NCI-H1436 treated with DMSO at 0.1 percent for 48 hours (cell line): Measurements from ENCODE around the gene PPP1R14D.

Source experiments
- DNase-seq: peaks from one replicate; lab custom pipeline; 2025; lab: John Stamatoyannopoulos, UW

PPP1R14D gene

GRCh38 chr15:40782609-40783227, 45.8 kb downstream of the PPP1R14D start:
- no peak for DNase-seq

- DNase-seq = no peak
Observed at GRCh38 chr15:40776537-40777141, 51.9 kb downstream of the PPP1R14D start.

GRCh38 chr15:40775740-40776536, 52.6 kb downstream of the PPP1R14D start:
- DNase-seq = no peak

GRCh38 chr15:40775007-40775406, 53.5 kb downstream of the PPP1R14D start:
- no peak for DNase-seq

GRCh38 chr15:40773902-40774301, 54.6 kb downstream of the PPP1R14D start:
- DNase-seq = no peak

GRCh38 chr15:40773496-40773895, 55.0 kb downstream of the PPP1R14D start:
- no peak for DNase-seq

GRCh38 chr15:40772014-40772413, 56.5 kb downstream of the PPP1R14D start:
- DNase-seq = no peak

GRCh38 chr15:40771242-40771641, 57.3 kb downstream of the PPP1R14D start:
- no peak for DNase-seq

- no peak for DNase-seq
Observed at GRCh38 chr15:40770147-40770721, 58.3 kb downstream of the PPP1R14D start.

- peak; percentile 68 for DNase-seq
Observed at GRCh38 chr15:40769274-40770146, 59.0 kb downstream of the PPP1R14D start, which contains the start of gene C15orf62. C15orf62 (plus strand) TSS chr15:40769980; CDS start chr15:40770496, 516 bp downstream.

GRCh38 chr15:40768521-40769273, 59.8 kb downstream of the PPP1R14D start:
- no peak for DNase-seq

GRCh38 chr15:40767838-40768500, 60.5 kb downstream of the PPP1R14D start:
- no peak for DNase-seq

GRCh38 chr15:40766906-40767837, 61.3 kb downstream of the PPP1R14D start:
- DNase-seq = no peak

GRCh38 chr15:40766194-40766815, 62.2 kb downstream of the PPP1R14D start:
- no peak for DNase-seq
